Ovary (tissue), 3 donors: ENCODE data around the gene CD53.

Source experiments
- EP300 ChIP-seq: sonication (generic); formaldehyde crosslinking; IDR thresholded peaks from one replicate; pipeline ENCODE4 v1.6.1; 2017; ENCODE audit warnings: antibody characterized with exemption
- POLR2A ChIP-seq: fragments of 450-650 bp; IDR thresholded peaks from one replicate; pipeline ENCODE4 v1.6.1; 2017; ENCODE audit warnings: antibody characterized with exemption, mild to moderate bottlenecking, moderate library complexity
- TF ChIP-seq, protein P1 (sequence below), 3 donors: fragments of 450-650 bp in 2 of 3; fragments of 200-600 bp in 1 of 3; IDR thresholded peaks; one replicate each; pipeline versions ENCODE4 v1.5.1 to v1.8.0; 2016 to 2022; ENCODE audit warnings: antibody characterized with exemption in 3 of 3, mild to moderate bottlenecking in 1 of 3
- donor health status: DM: no; HTN: no; CAD: no.

DNA sequence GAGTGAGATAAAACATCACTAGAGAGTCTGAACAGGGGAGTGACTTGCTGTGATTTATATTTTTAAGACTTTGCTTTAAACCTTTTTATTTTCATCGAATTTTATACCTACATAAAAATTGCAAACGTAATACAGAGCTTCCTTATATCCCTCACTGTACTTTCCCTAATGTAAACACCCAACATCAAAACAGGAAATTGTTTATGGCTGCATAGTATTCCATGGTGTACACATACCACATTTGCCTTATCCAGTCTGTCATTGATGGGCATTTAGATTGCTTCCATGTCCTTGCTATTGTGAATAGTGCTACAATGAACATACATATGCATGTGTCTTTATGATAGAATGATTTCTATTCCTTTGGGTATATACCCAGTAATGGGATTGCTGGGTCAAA is 56.0 kb downstream of the CD53 start:
- TF ChIP-seq, protein P1, sequence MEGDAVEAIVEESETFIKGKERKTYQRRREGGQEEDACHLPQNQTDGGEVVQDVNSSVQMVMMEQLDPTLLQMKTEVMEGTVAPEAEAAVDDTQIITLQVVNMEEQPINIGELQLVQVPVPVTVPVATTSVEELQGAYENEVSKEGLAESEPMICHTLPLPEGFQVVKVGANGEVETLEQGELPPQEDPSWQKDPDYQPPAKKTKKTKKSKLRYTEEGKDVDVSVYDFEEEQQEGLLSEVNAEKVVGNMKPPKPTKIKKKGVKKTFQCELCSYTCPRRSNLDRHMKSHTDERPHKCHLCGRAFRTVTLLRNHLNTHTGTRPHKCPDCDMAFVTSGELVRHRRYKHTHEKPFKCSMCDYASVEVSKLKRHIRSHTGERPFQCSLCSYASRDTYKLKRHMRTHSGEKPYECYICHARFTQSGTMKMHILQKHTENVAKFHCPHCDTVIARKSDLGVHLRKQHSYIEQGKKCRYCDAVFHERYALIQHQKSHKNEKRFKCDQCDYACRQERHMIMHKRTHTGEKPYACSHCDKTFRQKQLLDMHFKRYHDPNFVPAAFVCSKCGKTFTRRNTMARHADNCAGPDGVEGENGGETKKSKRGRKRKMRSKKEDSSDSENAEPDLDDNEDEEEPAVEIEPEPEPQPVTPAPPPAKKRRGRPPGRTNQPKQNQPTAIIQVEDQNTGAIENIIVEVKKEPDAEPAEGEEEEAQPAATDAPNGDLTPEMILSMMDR (IDR thresholded peaks at IDR 0.05): no peak
- TF ChIP-seq POLR2A (no peak), EP300 (no peak)
